K562 (cell line): ENCODE measurements around the gene DNAL4. TPM values are rescaled to one million over a fixed set of nuclear protein-coding genes. Genes with fewer than 3 reads are reported as not detected.

ENCODE experiments used
- ATAC-seq: fragments of 200-7000 bp; cut with Tn5 transposase; 3 replicates; pipeline ENCODE4 v1.9.1; 2020; ENCODE audit warnings: moderate library complexity
- BruUV-seq: library from RNA; stranded (reverse); fragments of 400-500 nt; replicated peaks from 2 replicates; lab custom pipeline; 2021; lab: Mats Ljungman, UMichigan
- CTCF ChIA-PET: fragments of 300-600 bp; formaldehyde crosslinking; extraction: SDS; loops from one replicate; lab custom pipeline; 2021; ENCODE audit warnings: low intra/inter-chr PET ratio; lab: Yijun Ruan, JAX
- POLR2A ChIA-PET: fragments of 300-600, 350-650 bp; sonication (Branson Sonifier 250); formaldehyde crosslinking; extraction: SDS; loops from one replicate; lab custom pipeline; 2021; ENCODE audit warnings: antibody characterized with exemption, inconsistent platforms; lab: Yijun Ruan, JAX
- DNase-seq, 4 experiments: peaks; one replicate each; pipeline versions ENCODE4 v3.0.0 to v3.0.0-alpha.2; 2011 to 2018; ENCODE audit warnings: low spot score in 3 of 4, mixed read lengths in 3 of 4; ENCODE audit errors: extremely low read depth in 1 of 4
- FAIRE-seq: peaks from 2 replicates; lab custom pipeline; 2011; peaks lifted over from hg19 to GRCh38; lab: Jason Lieb, UNC
- H2AFZ ChIP-seq: 2 replicates; pipeline ENCODE4 v1.6.0; 2011; ENCODE audit warnings: low read depth, low read length, control low read depth, inconsistent platforms
- H3K27ac ChIP-seq: fragments of 200-600 bp; 3 replicates; pipeline ENCODE4 v1.8.0; 2011; ENCODE audit warnings: low read depth, mild to moderate bottlenecking, control low read depth, inconsistent platforms, low read length, moderate library complexity, mixed read lengths; ENCODE audit errors: extremely low read depth
- H3K27me3 ChIP-seq, 2 experiments: fragments of 300-600 bp in 1 of 2; 2 replicates in 1 of 2; 3 replicates in 1 of 2; pipeline versions ENCODE4 v1.6.0 to v1.8.0; 2011; ENCODE audit warnings: inconsistent platforms in 2 of 2, low read length in 2 of 2, mild to moderate bottlenecking in 1 of 2, mixed read lengths in 1 of 2, moderate library complexity in 1 of 2; ENCODE audit not compliant: control insufficient read depth in 2 of 2, insufficient read depth in 2 of 2
- H3K36me3 ChIP-seq: fragments of 300-600 bp; 3 replicates; pipeline ENCODE4 v1.8.0; 2011; ENCODE audit warnings: mild to moderate bottlenecking, low read length, inconsistent platforms; ENCODE audit not compliant: control insufficient read depth, insufficient read depth
- H3K4me1 ChIP-seq, 2 experiments: fragments of 200-600 bp in 1 of 2; replicated peaks in 1 of 2; 2 replicates in 1 of 2; 3 replicates in 1 of 2; pipeline versions ENCODE4 v1.5.1 to v1.8.0; 2011; ENCODE audit warnings: inconsistent platforms in 2 of 2, low read length in 2 of 2, mild to moderate bottlenecking in 1 of 2, mixed read lengths in 1 of 2, moderate library complexity in 1 of 2; ENCODE audit not compliant: control insufficient read depth in 2 of 2, insufficient read depth in 2 of 2
- H3K4me2 ChIP-seq: 2 replicates; pipeline ENCODE4 v1.6.1; 2011; ENCODE audit warnings: low read length, control low read depth, inconsistent platforms, mixed read lengths; ENCODE audit not compliant: insufficient read depth
- H3K4me3 ChIP-seq: fragments of 200-600 bp; sonication (generic), shearing (Covaris generic); 2 replicates; pipeline ENCODE4 v1.5.1; 2016; ENCODE audit warnings: control low read depth, inconsistent platforms
- H3K79me2 ChIP-seq: fragments of 200-600 bp; 3 replicates; pipeline ENCODE4 v1.8.0; 2011; ENCODE audit warnings: low read length, inconsistent platforms; ENCODE audit not compliant: control insufficient read depth, insufficient read depth
- H3K9ac ChIP-seq, 2 experiments: 2 replicates each; pipeline versions ENCODE4 v1.6.0 to v1.6.1; 2011; ENCODE audit warnings: low read depth in 2 of 2, low read length in 2 of 2, control low read depth in 1 of 2, inconsistent platforms in 1 of 2, mild to moderate bottlenecking in 1 of 2, mixed read lengths in 1 of 2; ENCODE audit not compliant: insufficient read depth in 1 of 2
- H3K9me1 ChIP-seq: one replicate; pipeline ENCODE4 v1.6.0; 2011; ENCODE audit warnings: inconsistent platforms, mild to moderate bottlenecking, low read length, moderate library complexity; ENCODE audit not compliant: control insufficient read depth, insufficient read depth
- H3K9me3 ChIP-seq: replicated peaks from 2 replicates; pipeline ENCODE4 v1.5.1; 2011; ENCODE audit warnings: low read depth, low read length, inconsistent platforms; ENCODE audit not compliant: control insufficient read depth, insufficient read depth
- H4K20me1 ChIP-seq: replicated peaks from 2 replicates; pipeline ENCODE4 v1.6.1; 2011; ENCODE audit warnings: low read length, inconsistent platforms, mixed read lengths; ENCODE audit not compliant: control insufficient read depth, insufficient read depth
- AFF1 ChIP-seq, 2 experiments: fragments of 450-650 bp; IDR thresholded peaks; 2 replicates each; pipeline ENCODE4 v1.6.1; 2018; ENCODE audit warnings: mild to moderate bottlenecking in 2 of 2, low read depth in 1 of 2; ENCODE audit not compliant: partially characterized antibody in 2 of 2
- GTF2A2 ChIP-seq: IDR thresholded peaks from 2 replicates; pipeline ENCODE4 v1.6.1; 2016; ENCODE audit warnings: mild to moderate bottlenecking, missing genetic modification characterization, missing compliant biosample characterization
- RFX1 ChIP-seq: fragments of 450-650 bp; IDR thresholded peaks from 2 replicates; pipeline ENCODE4 v1.6.1; 2016; ENCODE audit warnings: mild to moderate bottlenecking, moderate library complexity
- SETDB1 ChIP-seq: IDR thresholded peaks from one replicate; pipeline ENCODE4 v1.6.1; 2012; ENCODE audit warnings: low read length, control low read depth, inconsistent platforms
- SNAPC5 ChIP-seq: fragments of 250-450 bp; sonication (Bioruptor Pico); IDR thresholded peaks from 2 replicates; pipeline ENCODE4 v1.8.0; 2021; ENCODE audit warnings: moderate library complexity, mild to moderate bottlenecking, inconsistent platforms
- U2AF1 ChIP-seq: fragments of 200-400 bp; formaldehyde crosslinking; optimal IDR thresholded peaks from 2 replicates; pipeline ENCODE3; 2017; ENCODE audit warnings: mild to moderate bottlenecking, low read depth, low read length, moderate library complexity
- ZBED1 ChIP-seq: IDR thresholded peaks from 2 replicates; pipeline ENCODE4 v1.6.1; 2014
- in situ Hi-C: fragments of 300-500 bp; cut with MboI; formaldehyde crosslinking; loops from 4 replicates; pipeline ENCODE4 v1.15.0; 2018; ENCODE audit warnings: inconsistent platforms, mixed read lengths
- intact Hi-C: fragments of 100-400 bp; cut with micrococcal nuclease; formaldehyde crosslinking; loops from 2 replicates; pipeline ENCODE4 v1.14.2; 2022
- polyA plus RNA-seq, 8 experiments: library from polyadenylated mRNA; depleted of rRNA in 4 of 8; stranded (reverse) in 5 of 8; unstranded in 3 of 8; fragments of >200 nt; fragmentation: Nextera tagmentation in 2 of 8; fragmentation: Illumina TruSeq in 1 of 8; extraction: Ambion mirVana in 2 of 8; extraction: Trizol in 1 of 8; gene quantifications; 2 replicates each; pipeline versions ENCODE4 v1.2.1 to v1.2.3, GENCODE V29; 2011 to 2014; ENCODE audit warnings: inconsistent platforms in 1 of 8, missing spikeins in 1 of 8
- total RNA-seq, 7 experiments: library from RNA; depleted of rRNA in 6 of 7; stranded (reverse); fragments of >200 nt in 6 of 7; fragmentation: Illumina TruSeq in 2 of 7; extraction: Trizol in 2 of 7; gene quantifications; 2 replicates each; pipeline versions ENCODE4 v1.2.1 to v1.2.3, GENCODE V29; 2011 to 2021; ENCODE audit warnings: low replicate concordance in 1 of 7

DNAL4 gene
- total and polyA plus RNA-seq, 9 of the 15 experiments (the other 6 are each of a cell fraction or from before 2014, with no cell fraction given) = 0.20 to 9.4 (median 5.2) TPM

DNA sequence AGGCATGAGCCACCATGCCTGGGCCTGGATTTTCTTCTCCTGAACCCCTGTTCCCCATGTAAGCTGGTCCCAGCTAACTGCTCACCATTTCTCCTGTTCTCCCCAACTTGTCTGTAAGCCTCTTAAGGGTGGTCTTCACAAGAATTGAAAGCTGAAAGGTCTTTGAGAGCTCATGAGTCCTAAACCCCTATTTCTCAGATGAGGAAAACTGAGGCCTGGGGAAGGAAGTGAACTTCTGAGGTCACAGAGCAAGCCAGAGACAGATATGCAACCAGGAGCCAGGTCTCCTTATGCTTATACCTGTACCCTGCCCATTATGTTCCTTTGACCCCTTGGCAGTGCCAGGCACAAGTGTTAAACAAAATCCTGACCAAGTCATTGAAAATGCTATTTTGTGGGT is 33.6 kb upstream of the DNAL4 start:
- no peak overlapping the region for H3K4me2 ChIP-seq
- no peaks in the 10 kb centered on the region for H3K79me2 ChIP-seq
- ChIA-PET POLR2A (interaction anchor here (2.4 kb wide), 1 partner anchor 10 kb away, joined by 10 read pairs; no protein-coding TSS in a partner anchor), CTCF (no interaction called here)
- no peak overlapping the region for H3K9ac ChIP-seq
- no peaks in the 10 kb centered on the region for H3K36me3 ChIP-seq
- BruUV-seq = no TSS peak
- no peaks in the 10 kb centered on the region for H3K9me1 ChIP-seq
- DNase-seq = no peak
- H4K20me1 ChIP-seq = 0 out of 2 replicates have a peak, but pooled peaks cover 6% of the 10 kb centered on the region
- intact Hi-C loops = no loop called here
- no peak for ATAC-seq
- no peak overlapping the region for H2AFZ ChIP-seq
- in situ Hi-C loops = no loop called here
- TF ChIP-seq SNAPC5 (CRISPR knock-in tag) (no peak), AFF1 (IDR thresholded peaks at IDR 0.05; ENCODE audit: low read depth in 1 of 2, partially characterized antibody in 2 of 2) (no peak), SETDB1 (no peak), U2AF1 (no peak), RFX1 (no peak), ZBED1 (no peak), GTF2A2 (no peak)
- TF ChIP-seq, all 486 proteins: peak for 0
- H3K4me1 ChIP-seq = peaks cover 0 to 5% of the 10 kb centered on the region in 2 experiments; a peak in 2 of 5 replicates
- no peak for FAIRE-seq
- H3K4me3 ChIP-seq = no peak overlapping the region
- no peak overlapping the region for H3K27ac ChIP-seq
- no peaks in the 10 kb centered on the region for H3K27me3 ChIP-seq
- H3K9me3 ChIP-seq = no peaks in the 10 kb centered on the region
